Measurements from ENCODE around the gene DMC1. TPM values are rescaled to one million over a fixed set of nuclear protein-coding genes. Genes with fewer than 3 reads are reported as not detected.
A peak's percentile ranks its signal among the peaks of the same experiment; 100 is the strongest.
"Not testable (repeated sequence)": the region's sequence is repeated elsewhere in the genome, so short reads cannot be mapped to it uniquely, and the experiment has no call there.

DMC1 gene, protein sequence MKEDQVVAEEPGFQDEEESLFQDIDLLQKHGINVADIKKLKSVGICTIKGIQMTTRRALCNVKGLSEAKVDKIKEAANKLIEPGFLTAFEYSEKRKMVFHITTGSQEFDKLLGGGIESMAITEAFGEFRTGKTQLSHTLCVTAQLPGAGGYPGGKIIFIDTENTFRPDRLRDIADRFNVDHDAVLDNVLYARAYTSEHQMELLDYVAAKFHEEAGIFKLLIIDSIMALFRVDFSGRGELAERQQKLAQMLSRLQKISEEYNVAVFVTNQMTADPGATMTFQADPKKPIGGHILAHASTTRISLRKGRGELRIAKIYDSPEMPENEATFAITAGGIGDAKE
- under 1 TPM in 1 of 4 donors, not detected in 3; 0.18 TPM for total RNA-seq

DNA sequence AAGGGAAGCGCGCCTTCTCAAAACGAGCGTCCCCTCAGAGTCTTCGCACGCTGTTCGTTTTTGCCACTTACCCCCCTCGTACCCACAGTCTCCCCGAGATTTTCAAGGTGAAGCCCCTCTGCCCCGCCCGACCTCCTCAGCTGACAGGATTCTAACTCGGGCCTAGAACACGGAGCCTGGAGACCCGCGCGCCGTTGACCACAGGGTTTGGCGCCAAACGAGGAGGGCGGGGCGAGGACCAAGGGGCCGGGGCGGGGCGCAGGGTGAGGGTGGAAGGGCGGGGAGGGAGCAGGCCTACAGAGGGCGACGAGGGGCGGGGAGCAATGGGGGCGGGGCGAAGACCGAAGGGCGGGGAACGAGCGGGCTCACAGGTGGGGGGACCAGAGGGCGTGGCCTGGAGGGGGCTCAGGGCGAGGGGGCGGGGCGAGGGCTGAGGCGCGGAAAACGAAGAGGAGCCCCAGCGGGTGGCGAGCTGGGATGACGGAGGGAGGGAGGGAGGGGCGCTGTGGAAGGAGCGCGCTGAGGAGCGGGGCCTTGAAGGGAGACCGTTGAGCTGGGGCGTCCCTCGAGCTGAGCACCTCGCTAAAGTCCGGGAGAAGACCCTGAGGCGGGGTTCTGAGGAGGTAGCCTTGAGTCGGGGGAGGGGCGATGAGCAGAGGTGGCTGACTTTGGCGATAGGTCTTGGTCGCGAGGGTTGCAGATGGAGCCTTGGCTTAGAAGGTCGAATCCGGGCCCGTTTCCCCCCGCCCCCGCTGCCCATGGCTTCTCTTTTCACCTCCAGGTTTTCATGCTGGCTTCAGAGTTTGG is at the start of gene DMC1:
TSS of gene DMC1 (minus strand) at position 212 of the 807 bp plus-strand sequence. CDS start 1,927 bp downstream, outside the sequence.
- TF ChIP-seq POLR2A (IDR thresholded peaks at IDR 0.05) = peak; percentile 50 to 53
- TF ChIP-seq, protein P1, sequence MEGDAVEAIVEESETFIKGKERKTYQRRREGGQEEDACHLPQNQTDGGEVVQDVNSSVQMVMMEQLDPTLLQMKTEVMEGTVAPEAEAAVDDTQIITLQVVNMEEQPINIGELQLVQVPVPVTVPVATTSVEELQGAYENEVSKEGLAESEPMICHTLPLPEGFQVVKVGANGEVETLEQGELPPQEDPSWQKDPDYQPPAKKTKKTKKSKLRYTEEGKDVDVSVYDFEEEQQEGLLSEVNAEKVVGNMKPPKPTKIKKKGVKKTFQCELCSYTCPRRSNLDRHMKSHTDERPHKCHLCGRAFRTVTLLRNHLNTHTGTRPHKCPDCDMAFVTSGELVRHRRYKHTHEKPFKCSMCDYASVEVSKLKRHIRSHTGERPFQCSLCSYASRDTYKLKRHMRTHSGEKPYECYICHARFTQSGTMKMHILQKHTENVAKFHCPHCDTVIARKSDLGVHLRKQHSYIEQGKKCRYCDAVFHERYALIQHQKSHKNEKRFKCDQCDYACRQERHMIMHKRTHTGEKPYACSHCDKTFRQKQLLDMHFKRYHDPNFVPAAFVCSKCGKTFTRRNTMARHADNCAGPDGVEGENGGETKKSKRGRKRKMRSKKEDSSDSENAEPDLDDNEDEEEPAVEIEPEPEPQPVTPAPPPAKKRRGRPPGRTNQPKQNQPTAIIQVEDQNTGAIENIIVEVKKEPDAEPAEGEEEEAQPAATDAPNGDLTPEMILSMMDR (IDR thresholded peaks at IDR 0.05 in 4 of 5, conservative IDR thresholded peaks at IDR 0.05 in 1 of 5) = no peak
- ATAC-seq (peak; percentile 84 to 90), DNase-seq (peak; percentile 86 to 89)
- intact Hi-C loops (cut with DNase I; ENCODE audit: low total_unique reads) = loop anchor here (1.0 to 5.0 kb wide), 4 partner anchors 65 to 173 kb away; partner anchors contain the start of genes CBY1 and FAM227A
- Histone ChIP-seq H3K9me3 (no peaks in the 10 kb centered on the region), H3K4me1 (peaks cover 10 to 15% of the 10 kb centered on the region in 2 donors), H3K27ac (peak within 1 kb of the TSS; percentile 79 to 81 (median 80)), H3K4me3 (peak within 1 kb of the TSS; percentile 68 to 79 (median 69)), H3K27me3 (no peaks in the 10 kb centered on the region), H3K36me3 (no peaks in the 10 kb centered on the region)
- in situ Hi-C loops (cut with MboI; ENCODE audit: low sequenced_read_pairs in 4 of 4) = loop anchor here in 1 of 4 donors (25.0 kb wide), 1 partner anchor 508 kb away; the partner anchor contains the start of gene PICK1

DNA sequence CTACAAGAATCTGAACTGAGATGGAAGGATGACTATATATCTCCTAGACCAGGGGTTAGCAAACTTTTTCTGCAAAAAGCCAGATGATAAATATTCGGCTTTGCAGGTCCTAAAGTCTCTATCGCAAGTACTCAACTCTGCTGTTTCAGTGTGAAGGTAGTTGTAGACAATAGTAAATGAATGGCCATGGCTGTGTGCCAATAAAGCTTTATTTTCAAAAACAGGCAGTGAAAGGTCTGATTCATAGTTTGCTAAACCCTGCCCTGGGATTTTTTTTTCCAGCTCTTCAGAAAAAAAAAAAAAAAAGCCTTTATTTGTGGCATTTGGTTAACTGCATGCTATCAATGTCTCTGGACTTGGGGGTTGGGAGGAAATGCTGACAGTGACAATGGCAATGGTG is 48.7 kb upstream of the DMC1 start:
- TF ChIP-seq, protein P1 (IDR thresholded peaks at IDR 0.05 in 4 of 5, conservative IDR thresholded peaks at IDR 0.05 in 1 of 5) = no peak
- no peak for TF ChIP-seq POLR2A (IDR thresholded peaks at IDR 0.05)
- Histone ChIP-seq H3K4me1 (peaks cover 10 to 11% of the 10 kb centered on the region in 2 donors), H3K27ac (no peak overlapping the region), H3K27me3 (no peaks in the 10 kb centered on the region), H3K36me3 (no peaks in the 10 kb centered on the region), H3K4me3 (no peak overlapping the region), H3K9me3 (no peaks in the 10 kb centered on the region)
- intact Hi-C loops (cut with DNase I; ENCODE audit: low total_unique reads) = no loop called here
- DNase-seq (no peak), ATAC-seq (no peak)
- in situ Hi-C loops (cut with MboI; ENCODE audit: low sequenced_read_pairs in 4 of 4) = no loop called here

DNA sequence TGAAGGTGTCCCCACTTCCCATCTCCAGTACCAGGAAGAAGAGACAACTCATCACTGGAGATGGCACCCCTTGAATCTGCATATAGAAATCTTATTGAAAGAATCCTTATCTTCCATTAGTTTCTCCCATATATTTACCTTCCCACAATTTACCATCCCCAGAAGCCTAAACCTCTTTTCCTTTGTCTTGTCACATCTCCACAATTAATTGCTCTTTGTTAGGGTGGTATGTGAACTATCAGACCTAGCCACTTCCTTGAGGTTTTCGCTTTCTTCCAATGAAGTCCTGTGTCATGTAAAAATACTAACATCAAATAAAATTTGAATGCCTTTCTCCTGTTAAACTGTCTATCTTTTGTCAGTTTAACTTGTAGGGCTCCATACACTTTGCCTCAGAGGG is 48.3 kb upstream of the DMC1 start:
- Histone ChIP-seq H3K27ac (no peak overlapping the region), H3K9me3 (no peaks in the 10 kb centered on the region), H3K4me1 (peaks cover 10 to 11% of the 10 kb centered on the region in 2 donors), H3K27me3 (no peaks in the 10 kb centered on the region), H3K36me3 (no peaks in the 10 kb centered on the region), H3K4me3 (no peak overlapping the region)
- no peak for ATAC-seq
- intact Hi-C loops (cut with DNase I; ENCODE audit: low total_unique reads) (no loop called here), in situ Hi-C loops (cut with MboI; ENCODE audit: low sequenced_read_pairs in 4 of 4) (no loop called here)
- no peak for TF ChIP-seq POLR2A (IDR thresholded peaks at IDR 0.05)
- TF ChIP-seq, protein P1 (IDR thresholded peaks at IDR 0.05 in 4 of 5, conservative IDR thresholded peaks at IDR 0.05 in 1 of 5) = no peak
- no peak for DNase-seq

DNA sequence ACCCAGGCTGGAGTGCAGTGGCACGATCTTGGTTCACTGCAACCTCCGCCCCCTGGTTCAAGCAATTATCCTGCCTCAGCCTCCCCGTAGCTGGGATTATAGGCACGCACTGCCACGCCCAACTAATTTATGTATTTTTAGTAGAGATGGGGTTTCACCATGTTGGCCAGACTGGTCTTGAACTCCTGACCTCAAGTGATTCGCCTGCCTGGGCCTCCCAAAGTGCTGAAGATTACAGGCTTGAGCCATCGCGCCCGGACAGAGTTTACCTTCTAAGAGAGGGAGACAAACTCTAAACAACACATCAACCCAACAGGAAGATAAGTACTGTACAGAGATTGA is 45.1 kb upstream of the DMC1 start:
- ATAC-seq; H3K9me3 ChIP-seq; H3K36me3 ChIP-seq; H3K4me3 ChIP-seq; intact Hi-C loops (cut with DNase I; ENCODE audit: low total_unique reads); H3K27me3 ChIP-seq; in situ Hi-C loops (cut with MboI; ENCODE audit: low sequenced_read_pairs in 4 of 4); DNase-seq: not testable (repeated sequence)
- Histone ChIP-seq H3K4me1 (peaks cover 10 to 11% of the 10 kb centered on the region in 2 donors), H3K27ac (peak overlapping the region in 2 of 4 donors; percentile 37 to 45)

Data from gastrocnemius medialis (tissue), 4 donors.